Ishikawa (cell line): ENCODE results near the gene RNF111.

ENCODE experiments used
- CEBPB ChIP-seq: IDR thresholded peaks from 2 replicates; pipeline ENCODE4 v1.6.1; 2012
- CREB1 ChIP-seq: IDR thresholded peaks from 2 replicates; pipeline ENCODE4 v1.6.1; 2012; ENCODE audit warnings: low read depth
- EGR1 ChIP-seq: IDR thresholded peaks from 2 replicates; pipeline ENCODE4 v1.6.1; 2012
- EP300 ChIP-seq: IDR thresholded peaks from 2 replicates; pipeline ENCODE4 v1.6.1; 2012; ENCODE audit warnings: borderline replicate concordance
- FOXM1 ChIP-seq: IDR thresholded peaks from 2 replicates; pipeline ENCODE4 v1.6.1; 2012; ENCODE audit warnings: low read depth, borderline replicate concordance
- NFIC ChIP-seq: IDR thresholded peaks from 2 replicates; pipeline ENCODE4 v1.6.1; 2012
- RAD21 ChIP-seq: IDR thresholded peaks from 2 replicates; pipeline ENCODE4 v1.6.1; 2012; ENCODE audit warnings: low read depth
- TAF1 ChIP-seq: IDR thresholded peaks from 2 replicates; pipeline ENCODE4 v1.6.1; 2012; ENCODE audit warnings: low read depth, mild to moderate bottlenecking
- TCF12 ChIP-seq: IDR thresholded peaks from 2 replicates; pipeline ENCODE4 v1.6.1; 2012; ENCODE audit warnings: low read depth
- TEAD4 ChIP-seq: IDR thresholded peaks from 2 replicates; pipeline ENCODE4 v1.6.1; 2012
- YY1 ChIP-seq: IDR thresholded peaks from 2 replicates; pipeline ENCODE4 v1.6.1; 2012; ENCODE audit warnings: low read depth
- ZBTB7A ChIP-seq: IDR thresholded peaks from 2 replicates; pipeline ENCODE4 v1.6.1; 2012; ENCODE audit warnings: low read depth
- TF ChIP-seq, protein P1 (sequence below): IDR thresholded peaks from 2 replicates; pipeline ENCODE4 v1.6.1; 2012
- TF ChIP-seq, protein P2 (sequence below): IDR thresholded peaks from 2 replicates; pipeline ENCODE4 v1.6.1; 2012; ENCODE audit warnings: low read depth, mild to moderate bottlenecking
- TF ChIP-seq, protein P3 (sequence below): IDR thresholded peaks from 2 replicates; pipeline ENCODE4 v1.6.1; 2012

The RNF111 gene

GRCh38 chr15:58985443-58985842 is 2.0 kb upstream of the RNF111 start:
- TF ChIP-seq EGR1 (no peak), CEBPB (no peak)
- TF ChIP-seq, protein P1, sequence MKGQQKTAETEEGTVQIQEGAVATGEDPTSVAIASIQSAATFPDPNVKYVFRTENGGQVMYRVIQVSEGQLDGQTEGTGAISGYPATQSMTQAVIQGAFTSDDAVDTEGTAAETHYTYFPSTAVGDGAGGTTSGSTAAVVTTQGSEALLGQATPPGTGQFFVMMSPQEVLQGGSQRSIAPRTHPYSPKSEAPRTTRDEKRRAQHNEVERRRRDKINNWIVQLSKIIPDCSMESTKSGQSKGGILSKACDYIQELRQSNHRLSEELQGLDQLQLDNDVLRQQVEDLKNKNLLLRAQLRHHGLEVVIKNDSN, result no peak

DNA sequence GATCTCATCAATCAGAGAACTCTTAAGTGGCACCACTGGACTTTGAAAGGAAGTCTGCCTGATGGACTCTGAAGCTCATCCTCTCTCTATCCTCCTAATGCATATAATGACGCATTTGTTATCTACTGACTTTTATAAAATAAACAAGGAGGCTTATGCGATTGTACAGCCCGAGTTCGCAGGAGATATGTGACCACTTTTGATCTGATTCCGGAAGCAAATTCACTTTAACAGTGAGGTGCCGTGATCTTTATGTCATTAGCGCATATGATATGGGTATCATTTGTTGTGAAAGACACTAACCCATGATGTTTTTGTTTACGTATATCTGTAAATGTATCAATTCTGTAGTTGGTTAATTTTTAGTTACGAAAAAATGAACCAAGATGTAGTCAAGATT is 427 bp upstream of the RNF111 start:
- TF ChIP-seq YY1 (no peak), EGR1 (no peak), TEAD4 (no peak), CEBPB (no peak), FOXM1 (no peak), TCF12 (no peak), EP300 (no peak), NFIC (no peak), RAD21 (no peak), ZBTB7A (no peak)
- TF ChIP-seq, protein P1, result no peak
- TF ChIP-seq, protein P2, sequence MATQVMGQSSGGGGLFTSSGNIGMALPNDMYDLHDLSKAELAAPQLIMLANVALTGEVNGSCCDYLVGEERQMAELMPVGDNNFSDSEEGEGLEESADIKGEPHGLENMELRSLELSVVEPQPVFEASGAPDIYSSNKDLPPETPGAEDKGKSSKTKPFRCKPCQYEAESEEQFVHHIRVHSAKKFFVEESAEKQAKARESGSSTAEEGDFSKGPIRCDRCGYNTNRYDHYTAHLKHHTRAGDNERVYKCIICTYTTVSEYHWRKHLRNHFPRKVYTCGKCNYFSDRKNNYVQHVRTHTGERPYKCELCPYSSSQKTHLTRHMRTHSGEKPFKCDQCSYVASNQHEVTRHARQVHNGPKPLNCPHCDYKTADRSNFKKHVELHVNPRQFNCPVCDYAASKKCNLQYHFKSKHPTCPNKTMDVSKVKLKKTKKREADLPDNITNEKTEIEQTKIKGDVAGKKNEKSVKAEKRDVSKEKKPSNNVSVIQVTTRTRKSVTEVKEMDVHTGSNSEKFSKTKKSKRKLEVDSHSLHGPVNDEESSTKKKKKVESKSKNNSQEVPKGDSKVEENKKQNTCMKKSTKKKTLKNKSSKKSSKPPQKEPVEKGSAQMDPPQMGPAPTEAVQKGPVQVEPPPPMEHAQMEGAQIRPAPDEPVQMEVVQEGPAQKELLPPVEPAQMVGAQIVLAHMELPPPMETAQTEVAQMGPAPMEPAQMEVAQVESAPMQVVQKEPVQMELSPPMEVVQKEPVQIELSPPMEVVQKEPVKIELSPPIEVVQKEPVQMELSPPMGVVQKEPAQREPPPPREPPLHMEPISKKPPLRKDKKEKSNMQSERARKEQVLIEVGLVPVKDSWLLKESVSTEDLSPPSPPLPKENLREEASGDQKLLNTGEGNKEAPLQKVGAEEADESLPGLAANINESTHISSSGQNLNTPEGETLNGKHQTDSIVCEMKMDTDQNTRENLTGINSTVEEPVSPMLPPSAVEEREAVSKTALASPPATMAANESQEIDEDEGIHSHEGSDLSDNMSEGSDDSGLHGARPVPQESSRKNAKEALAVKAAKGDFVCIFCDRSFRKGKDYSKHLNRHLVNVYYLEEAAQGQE, result no peak

- TF ChIP-seq, protein P1, result no peak
- 0 out of 2 replicates have a peak, but pooled peaks have one; percentile 22 for TF ChIP-seq ZBTB7A
Observed at GRCh38 chr15:58988006-58988785, 733 bp downstream of the RNF111 start.

DNA sequence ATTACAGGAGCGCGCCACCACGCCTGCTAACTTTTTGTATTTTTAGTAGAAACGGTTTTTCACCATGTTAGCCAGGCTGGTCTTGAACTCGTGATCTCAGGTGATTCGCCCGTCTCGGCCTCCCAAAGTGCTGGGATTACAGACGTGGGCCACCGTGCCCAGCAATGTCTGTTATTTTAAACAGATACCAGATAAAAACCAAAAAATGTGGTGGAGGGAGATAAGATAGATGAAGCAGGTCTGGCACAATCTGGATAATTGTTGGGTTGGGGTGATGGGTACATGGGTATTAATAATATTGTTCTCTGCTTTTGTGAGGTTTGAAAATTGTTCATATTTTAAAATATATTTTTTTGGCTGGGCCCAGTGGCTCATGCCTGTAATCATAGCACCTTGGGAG is 4.7 kb downstream of the RNF111 start:
- TF ChIP-seq, protein P1, result no peak

- no peak for TF ChIP-seq TAF1
- TF ChIP-seq NFIC, result no peak
- TF ChIP-seq CEBPB, result no peak
- TF ChIP-seq, protein P1, result no peak
- TF ChIP-seq TCF12, result no peak
- TF ChIP-seq TEAD4, result no peak
- no peak for TF ChIP-seq EGR1
- TF ChIP-seq YY1, result no peak
- no peak for TF ChIP-seq CREB1
- TF ChIP-seq FOXM1, result no peak
- no peak for TF ChIP-seq RAD21
- no peak for TF ChIP-seq ZBTB7A
- TF ChIP-seq, protein P3, sequence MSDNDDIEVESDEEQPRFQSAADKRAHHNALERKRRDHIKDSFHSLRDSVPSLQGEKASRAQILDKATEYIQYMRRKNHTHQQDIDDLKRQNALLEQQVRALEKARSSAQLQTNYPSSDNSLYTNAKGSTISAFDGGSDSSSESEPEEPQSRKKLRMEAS, result no peak
- TF ChIP-seq, protein P2, result no peak
Observed at GRCh38 chr15:58994906-58995453, 7.5 kb downstream of the RNF111 start.
